Umbilical cord (tissue), 2 donors: ENCODE data around the gene SPNS2. TPM values are rescaled to one million over a fixed set of nuclear protein-coding genes. Genes with fewer than 3 reads are reported as not detected.

Source experiments
- DNase-seq: peaks from one replicate; pipeline ENCODE4 v3.0.0-alpha.2; 2015; ENCODE audit warnings: low spot score
- total RNA-seq: library from RNA; depleted of rRNA; stranded (reverse); fragments of >200 nt; gene quantifications from one replicate; pipeline ENCODE4 v1.2.3, GENCODE V29; 2014; ENCODE audit warnings: low replicate concordance; ENCODE audit not compliant: insufficient read depth

SPNS2 gene
- total RNA-seq, 1 donor from 2014 or later: 5.8 TPM

GRCh38 chr17:4520060-4520893, 21.6 kb downstream of the SPNS2 start:
- peak; percentile 83 for DNase-seq

DNA sequence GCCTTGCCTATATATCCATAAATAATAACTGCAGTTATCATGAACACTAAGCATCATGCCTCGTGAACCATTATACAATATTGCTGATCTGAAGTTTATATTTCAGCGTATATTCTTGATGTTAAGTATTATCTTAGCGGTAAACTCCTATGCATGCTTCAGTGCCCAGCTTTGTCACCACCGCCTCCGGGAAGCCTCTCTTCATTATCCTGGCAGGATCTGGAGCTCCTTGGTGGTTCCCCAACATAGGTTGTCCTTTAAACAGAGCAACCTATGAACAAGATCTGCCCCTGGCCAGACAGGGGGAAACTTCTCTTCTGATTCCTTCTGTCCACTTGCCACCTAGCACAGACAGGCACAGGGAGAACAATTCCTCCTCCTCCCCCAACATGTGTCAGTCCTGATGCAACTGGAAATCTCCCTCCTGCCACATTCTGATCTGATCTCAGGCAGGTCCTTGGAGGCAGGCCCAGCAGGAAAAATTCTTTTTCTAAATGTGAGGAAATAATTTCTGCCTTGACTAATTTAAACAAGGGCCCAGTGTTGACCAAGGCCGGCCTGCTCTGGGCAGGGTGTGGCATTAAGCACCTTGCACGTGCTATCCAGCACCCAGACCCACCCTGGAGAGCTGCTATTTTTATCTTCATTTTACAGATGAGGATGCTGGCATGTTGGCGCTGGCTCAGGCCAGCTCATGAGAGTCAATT, 22.4 kb downstream of the SPNS2 start:
- peak; percentile 26 for DNase-seq

- no peak for DNase-seq
Measured at GRCh38 chr17:4522661-4523060, 24.0 kb downstream of the SPNS2 start.

DNA sequence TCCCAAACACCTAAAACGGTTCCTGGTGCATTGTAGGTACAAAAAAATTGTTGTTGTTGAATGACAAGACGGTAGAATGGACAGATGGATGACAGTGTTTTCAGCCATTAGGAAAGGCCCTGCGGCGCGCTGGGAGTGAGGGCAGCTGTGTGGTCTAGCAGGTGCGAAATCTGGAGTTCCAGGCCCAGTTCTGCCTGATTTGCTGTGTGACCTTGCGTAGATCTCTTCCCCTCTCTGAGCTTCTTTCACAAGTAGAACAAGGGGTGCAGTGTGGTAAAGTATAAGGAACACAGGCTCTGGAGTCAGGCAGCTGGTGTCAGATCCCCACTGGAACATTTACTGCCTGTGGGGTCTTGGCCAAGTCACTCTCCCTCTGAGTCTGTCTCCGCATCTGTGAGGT, 25.3 kb downstream of the SPNS2 start:
- no peak for DNase-seq

- no peak for DNase-seq
Measured at GRCh38 chr17:4525691-4526397, 27.2 kb downstream of the SPNS2 start.

DNA sequence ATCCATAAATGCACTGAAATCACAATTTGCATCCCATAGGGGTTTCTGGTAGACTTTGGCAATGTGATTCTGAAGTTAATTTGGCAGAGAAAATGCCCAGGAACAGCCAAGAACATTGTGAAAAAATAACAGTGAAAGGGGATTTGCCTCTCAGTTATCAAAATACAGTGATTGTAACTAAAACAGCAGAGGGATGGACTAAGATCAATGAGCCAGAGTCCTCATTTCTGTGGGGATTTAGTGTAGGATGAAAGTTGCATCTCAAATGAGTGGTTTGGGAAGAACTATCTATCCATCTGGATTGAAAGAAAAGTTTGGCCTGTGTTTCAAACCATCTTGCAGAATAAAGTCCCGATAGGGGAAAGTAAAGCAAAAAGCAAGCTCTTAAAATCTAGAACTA, 28.5 kb downstream of the SPNS2 start:
- DNase-seq: no peak

DNA sequence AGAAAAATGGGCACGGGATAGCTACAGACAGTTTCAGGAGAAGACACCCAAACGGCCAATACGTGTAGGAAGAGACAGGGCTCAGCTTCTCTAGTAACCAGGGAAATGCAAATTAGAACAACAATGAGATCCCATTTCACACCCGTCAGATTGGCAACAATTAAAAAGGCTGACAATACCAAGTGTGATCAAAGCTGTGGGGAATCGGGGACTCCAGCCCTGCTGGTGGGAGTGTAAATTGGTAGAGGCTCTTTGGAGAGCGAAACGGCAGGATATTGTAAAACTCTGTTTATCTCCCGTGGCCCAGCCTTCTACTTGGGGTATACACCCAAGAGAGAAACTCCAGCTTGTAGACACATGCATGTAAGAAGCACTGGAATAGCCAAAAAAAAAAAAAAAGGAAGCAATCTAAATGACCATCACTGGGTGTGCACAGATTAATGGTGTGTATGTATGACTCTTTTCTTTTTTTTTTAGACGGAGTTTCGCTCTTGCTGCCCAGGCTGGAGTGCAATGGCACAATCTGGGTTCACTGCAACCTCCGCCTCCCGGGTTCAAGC, 29.0 kb downstream of the SPNS2 start:
- no peak for DNase-seq

DNA sequence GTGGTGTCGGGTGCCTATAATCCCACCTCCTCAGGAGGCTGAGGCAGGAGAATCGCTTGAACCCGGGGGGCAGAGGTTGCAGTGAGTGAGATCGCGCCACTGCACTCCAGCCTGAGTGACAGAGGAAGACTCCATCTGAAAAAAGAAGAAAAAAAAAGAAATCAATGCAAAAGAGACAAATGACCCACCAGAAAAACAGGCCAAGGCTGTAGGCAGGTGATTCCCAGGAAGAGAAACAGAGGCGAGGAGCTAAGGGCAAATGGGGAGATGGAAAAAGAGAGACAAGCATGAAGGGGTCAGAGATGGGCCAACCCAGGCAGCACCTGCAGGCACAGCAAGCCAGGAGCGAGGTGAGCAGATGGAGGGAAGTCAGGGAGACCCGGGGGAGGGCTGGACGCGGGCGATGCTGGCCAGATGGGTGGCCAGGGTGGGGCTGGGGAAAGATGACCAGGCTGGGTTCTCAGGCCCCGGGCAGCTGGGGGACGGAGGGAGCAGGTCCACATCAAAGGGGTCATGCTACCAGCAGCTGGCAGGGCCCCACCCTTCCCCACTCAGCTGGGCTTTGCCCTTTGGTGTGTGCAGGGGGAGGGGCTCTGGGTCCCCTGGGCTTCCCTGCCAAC, 31.0 kb downstream of the SPNS2 start:
- no peak for DNase-seq

DNA sequence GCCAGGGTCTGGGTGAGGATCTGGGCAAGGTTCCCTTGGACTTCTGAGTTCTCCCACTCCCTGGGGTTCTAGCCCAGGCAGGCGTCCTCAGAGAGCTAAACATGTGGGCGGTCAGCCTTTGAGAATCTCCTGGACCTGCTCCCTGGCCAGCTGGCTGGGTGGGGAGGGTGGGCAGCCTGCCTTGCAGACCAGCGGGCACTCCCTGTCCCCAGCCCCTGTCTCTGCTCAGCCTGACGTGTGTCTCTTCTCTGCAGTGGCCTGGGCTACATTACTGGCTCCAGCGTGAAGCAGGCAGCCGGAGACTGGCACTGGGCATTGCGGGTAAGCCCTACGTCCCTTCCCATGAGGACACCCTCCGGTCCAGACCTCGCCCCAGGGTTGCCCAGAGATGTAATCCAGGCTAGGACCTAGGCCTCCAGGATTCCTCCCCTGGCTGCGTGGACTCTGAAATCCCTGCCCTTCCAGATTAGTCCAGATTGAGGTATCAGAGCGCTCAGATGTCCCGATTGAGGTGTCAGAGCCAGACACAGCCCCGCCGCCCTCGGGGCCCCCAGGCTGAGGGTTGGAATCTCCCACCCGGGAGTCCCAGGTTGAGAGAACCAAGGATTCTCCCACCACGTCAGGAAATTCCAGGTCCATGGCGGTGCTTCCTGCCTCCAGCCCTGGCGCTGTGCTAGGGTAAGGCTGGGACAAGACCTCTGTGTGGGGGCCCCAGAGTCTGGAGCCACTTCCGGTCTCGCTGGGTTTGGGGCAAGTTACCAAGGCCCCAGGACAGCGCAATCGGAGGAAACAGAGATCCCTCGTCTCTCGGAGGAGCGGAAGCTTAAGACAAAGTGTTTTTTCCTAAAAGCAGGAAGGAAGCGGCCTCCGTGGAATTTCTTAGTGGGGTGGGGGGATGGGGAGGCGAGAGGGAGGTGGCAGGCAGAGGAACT, 32.4 kb downstream of the SPNS2 start:
- DNase-seq: no peak

- DNase-seq: no peak
Measured at GRCh38 chr17:4531988-4532736, 33.5 kb downstream of the SPNS2 start.

- no peak for DNase-seq
Measured at GRCh38 chr17:4532860-4533522, 34.3 kb downstream of the SPNS2 start.

GRCh38 chr17:4533523-4534504, 35.1 kb downstream of the SPNS2 start:
- DNase-seq: no peak

DNA sequence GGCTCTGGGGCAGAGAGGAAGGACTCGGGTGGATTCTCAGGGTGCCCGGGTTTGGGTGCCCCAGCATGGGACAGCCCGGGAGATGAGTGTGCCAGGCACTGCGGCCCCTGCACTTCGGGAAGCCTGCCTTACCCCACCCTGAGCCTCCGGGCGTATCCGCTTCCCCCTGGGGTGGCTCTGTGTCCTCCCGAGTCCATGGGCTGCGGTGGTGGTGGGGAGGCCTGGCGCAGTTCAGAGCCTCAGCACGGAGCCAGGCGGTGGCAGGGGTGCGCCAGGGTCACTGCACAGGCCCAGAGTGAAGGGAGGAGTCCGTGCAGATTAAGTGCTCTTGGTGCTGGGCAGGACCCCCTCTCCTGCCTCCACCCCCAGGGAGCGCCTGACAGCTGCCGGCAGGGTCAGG, 35.8 kb downstream of the SPNS2 start:
- DNase-seq: no peak

DNA sequence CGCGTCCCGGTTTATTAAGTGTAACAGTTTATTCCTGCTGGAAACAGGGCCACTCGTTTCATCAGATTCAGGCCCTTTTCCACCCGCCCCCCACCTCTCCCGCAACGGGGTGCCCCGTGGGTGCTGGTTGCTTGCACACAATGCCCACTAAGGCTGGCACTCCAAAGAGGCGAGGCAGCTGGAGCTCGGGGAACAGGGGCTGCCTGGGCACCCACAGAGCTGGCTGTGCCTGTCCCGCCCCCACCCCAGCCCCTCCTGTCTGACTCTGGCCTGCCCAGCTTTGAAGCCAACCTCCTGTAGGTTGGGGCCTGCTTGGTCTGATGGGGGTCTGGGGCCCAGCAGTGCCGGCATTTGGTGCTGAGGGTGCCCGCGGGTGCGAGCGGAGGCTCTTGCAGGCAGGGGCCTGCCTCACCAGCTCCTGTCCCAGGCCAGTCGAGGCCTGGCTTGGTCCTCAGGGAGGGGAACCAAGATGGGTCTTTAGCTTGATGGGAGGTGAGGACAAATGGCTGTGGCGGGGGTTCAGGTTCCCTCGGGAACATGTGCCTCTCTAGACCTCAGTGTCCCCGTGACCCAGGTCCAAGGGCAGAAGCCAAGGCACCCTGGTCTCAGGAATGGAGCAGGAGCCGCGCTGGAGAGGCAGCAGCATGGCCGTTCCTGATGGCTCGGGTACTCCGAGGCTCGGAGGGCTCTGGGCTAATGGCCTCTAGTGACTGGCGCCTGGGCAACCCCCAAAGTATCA, 36.4 kb downstream of the SPNS2 start:
- no peak for DNase-seq

DNA sequence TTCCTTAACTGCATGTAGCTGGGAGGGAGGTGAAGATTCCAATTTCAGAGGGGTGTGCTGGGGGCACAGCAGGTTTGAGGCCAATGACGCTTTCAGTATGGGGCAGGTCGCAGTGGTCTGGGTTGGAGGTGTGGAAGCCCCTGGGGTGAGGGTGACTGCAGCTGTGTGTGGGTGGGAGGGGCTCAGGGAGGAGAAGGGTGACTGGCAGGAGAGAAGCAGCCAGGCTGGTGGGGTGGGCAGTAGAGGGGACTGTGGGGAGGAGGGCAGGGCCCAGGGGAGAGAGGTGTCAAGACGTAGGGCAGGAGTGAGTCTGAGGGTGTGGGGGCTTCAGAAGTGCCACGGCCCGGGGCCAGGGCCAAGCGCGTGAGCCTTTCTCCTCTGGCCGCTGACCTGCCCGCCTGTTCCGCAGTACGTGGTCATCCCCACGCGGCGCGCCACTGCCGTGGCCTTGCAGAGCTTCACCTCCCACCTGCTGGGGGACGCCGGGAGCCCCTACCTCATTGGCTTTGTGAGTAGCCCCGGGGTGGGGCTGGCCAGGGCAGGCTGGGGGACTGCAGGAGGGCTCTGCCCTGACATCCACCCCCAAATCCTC, 37.1 kb downstream of the SPNS2 start:
- no peak for DNase-seq

GRCh38 chr17:4536259-4536741, 37.6 kb downstream of the SPNS2 start:
- DNase-seq: peak; percentile 62
